Right ventricle myocardium superior (tissue), 1 donor: Measurements from ENCODE around the gene TMEM63A. TPM values are rescaled to one million over a fixed set of nuclear protein-coding genes. Genes with fewer than 3 reads are reported as not detected.

Experiments used
- ATAC-seq: fragments of 200-7000 bp; cut with Tn5 transposase; one replicate; pipeline ENCODE4 v1.9.1; 2020; ENCODE audit warnings: mild to moderate bottlenecking; ENCODE audit not compliant: poor library complexity
- DNase-seq: peaks from one replicate; pipeline ENCODE4 v3.0.0-alpha.2; 2020
- intact Hi-C: fragments of 100-400 bp; cut with DNase I; formaldehyde crosslinking; loops from one replicate; pipeline ENCODE4 v1.11.2; 2022
- total RNA-seq: library from RNA; stranded (reverse); fragmentation: NEBNext Ultra II Directional; extraction: Animal tissue kit (Norgen Biotek cat#: 25700); gene quantifications from one replicate; pipeline ENCODE4 v1.2.1, GENCODE V29; 2021
- donor health status: DM: no; HTN: yes; CAD: no; lungs with severe emphysema.

Gene TMEM63A
- total RNA-seq, 1 donor from 2014 or later = 37.0 TPM

- intact Hi-C loops = loop anchor here (2.0 to 5.0 kb wide), 2 partner anchors 139 to 437 kb away; no protein-coding TSS in a partner anchor
- DNase-seq (peak; percentile 84), ATAC-seq (peak; percentile 96)
These were observed 29.3 kb upstream of the TMEM63A start for GRCh38 chr1:225911191-225912130.

- intact Hi-C loops = no loop called here
- DNase-seq (no peak), ATAC-seq (no peak)
These were observed 27.3 kb upstream of the TMEM63A start for GRCh38 chr1:225909477-225909876.

GRCh38 chr1:225908773-225909172 lies 26.6 kb upstream of the TMEM63A start:
- intact Hi-C loops = no loop called here
- DNase-seq = no peak
- ATAC-seq = no peak

- intact Hi-C loops = no loop called here
- ATAC-seq (no peak), DNase-seq (peak; percentile 0)
These were observed 25.9 kb upstream of the TMEM63A start for GRCh38 chr1:225908013-225908640.

GRCh38 chr1:225907341-225907740 lies 25.2 kb upstream of the TMEM63A start:
- intact Hi-C loops = no loop called here
- DNase-seq (peak; percentile 17), ATAC-seq (no peak)

GRCh38 chr1:225906467-225906866 lies 24.3 kb upstream of the TMEM63A start:
- ATAC-seq (no peak), DNase-seq (peak; percentile 31)
- intact Hi-C loops = no loop called here

GRCh38 chr1:225903623-225904022 lies 21.4 kb upstream of the TMEM63A start:
- DNase-seq = no peak
- no peak for ATAC-seq
- intact Hi-C loops = no loop called here

- ATAC-seq (no peak), DNase-seq (no peak)
- intact Hi-C loops = no loop called here
These were observed 17.1 kb upstream of the TMEM63A start for GRCh38 chr1:225899044-225899925.

GRCh38 chr1:225897595-225898514 lies 15.7 kb upstream of the TMEM63A start:
- ATAC-seq (no peak), DNase-seq (no peak)
- intact Hi-C loops = no loop called here

GRCh38 chr1:225896937-225897549 lies 14.9 kb upstream of the TMEM63A start:
- ATAC-seq (peak; percentile 34), DNase-seq (peak; percentile 38)
- intact Hi-C loops = no loop called here

- no peak for ATAC-seq
- DNase-seq = no peak
- intact Hi-C loops = no loop called here
These were observed 14.3 kb upstream of the TMEM63A start for GRCh38 chr1:225896494-225896893.

- DNase-seq = peak; percentile 4
- ATAC-seq = no peak
- intact Hi-C loops = no loop called here
These were observed 10.1 kb upstream of the TMEM63A start for GRCh38 chr1:225892307-225892706.

GRCh38 chr1:225891229-225891972 lies 9.2 kb upstream of the TMEM63A start:
- ATAC-seq = no peak
- intact Hi-C loops = no loop called here
- no peak for DNase-seq

- DNase-seq (no peak), ATAC-seq (peak; percentile 32)
- intact Hi-C loops = no loop called here
These were observed 8.4 kb upstream of the TMEM63A start for GRCh38 chr1:225890346-225891228.

GRCh38 chr1:225889743-225890142 lies 7.6 kb upstream of the TMEM63A start:
- DNase-seq (no peak), ATAC-seq (no peak)
- intact Hi-C loops = no loop called here
